HG03432 (cell line): ENCODE results near the gene TRIM63.

ENCODE experiments used
- ATAC-seq: cut with Tn5 transposase; IDR thresholded peaks from one replicate; pipeline ENCODE4 v1.9.1; 2021; ENCODE audit warnings: mild to moderate bottlenecking, moderate library complexity; ENCODE audit not compliant: unreplicated experiment

Gene TRIM63

GRCh38 chr1:26019641-26020315, 47.7 kb downstream of the TRIM63 start:
- ATAC-seq: no peak

DNA sequence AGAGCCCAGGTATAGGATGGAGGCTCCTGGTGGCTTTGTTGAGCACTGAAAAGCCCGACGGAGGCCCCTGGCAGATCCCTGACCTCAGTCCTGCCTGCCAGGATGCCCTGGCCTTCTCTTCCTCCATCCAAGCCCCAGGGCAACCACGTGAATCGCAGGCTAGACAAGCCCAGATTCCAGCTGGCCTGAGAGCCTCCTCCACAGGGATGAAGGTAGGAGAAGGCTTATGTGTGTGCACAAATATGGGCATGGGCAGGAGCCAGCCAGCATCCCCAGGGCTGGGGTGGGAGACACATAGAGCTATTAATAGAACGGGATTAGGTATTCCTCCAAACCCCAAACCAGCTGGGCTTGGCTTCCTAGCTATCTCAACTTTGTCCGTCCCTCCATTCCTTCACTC, 49.8 kb downstream of the TRIM63 start:
- no peak for ATAC-seq

GRCh38 chr1:26016953-26017545, 50.4 kb downstream of the TRIM63 start:
- no peak for ATAC-seq

- ATAC-seq: no peak
Observed at GRCh38 chr1:26016258-26016952, 51.0 kb downstream of the TRIM63 start.

DNA sequence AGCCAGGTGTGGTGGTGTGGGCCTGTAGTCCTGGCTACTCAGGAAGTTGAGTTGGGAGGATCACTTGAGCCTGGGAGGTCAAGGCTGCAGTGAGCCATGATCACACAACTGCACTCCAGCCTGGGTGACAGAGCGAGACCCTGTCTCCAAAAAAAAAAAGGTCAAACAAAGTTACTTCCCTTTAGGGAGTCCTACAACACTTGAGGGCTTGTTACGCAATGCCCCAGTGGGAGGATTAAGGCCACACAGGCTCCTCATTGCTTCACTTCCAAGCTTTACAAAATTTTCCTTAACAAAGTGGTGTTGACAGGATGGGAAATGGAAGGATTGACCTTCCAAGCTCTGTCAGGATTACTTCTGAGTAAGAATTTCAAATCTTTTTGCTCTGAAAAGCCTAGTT, 52.1 kb downstream of the TRIM63 start:
- no peak for ATAC-seq

GRCh38 chr1:26014179-26014578, 53.3 kb downstream of the TRIM63 start:
- no peak for ATAC-seq

DNA sequence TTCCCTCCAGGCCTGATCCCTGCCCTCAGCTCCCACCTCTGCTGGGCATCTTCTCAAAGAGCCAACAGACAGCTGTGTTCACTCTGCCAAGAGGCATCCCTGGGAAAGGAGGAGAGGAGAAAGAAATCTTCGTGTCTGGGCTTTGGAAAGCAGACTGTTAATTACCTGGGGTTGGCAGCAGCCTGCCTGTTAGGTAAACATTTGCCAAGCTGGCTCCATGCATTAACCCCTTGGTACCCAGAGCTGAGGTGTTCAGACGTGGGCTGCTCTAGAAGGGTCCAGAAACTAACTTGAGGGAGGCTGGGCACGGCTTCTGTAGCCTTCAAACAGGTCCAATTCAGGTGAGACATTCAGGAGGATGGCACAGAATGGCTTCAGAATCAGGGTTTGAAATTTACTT, 54.6 kb downstream of the TRIM63 start:
- ATAC-seq: no peak

DNA sequence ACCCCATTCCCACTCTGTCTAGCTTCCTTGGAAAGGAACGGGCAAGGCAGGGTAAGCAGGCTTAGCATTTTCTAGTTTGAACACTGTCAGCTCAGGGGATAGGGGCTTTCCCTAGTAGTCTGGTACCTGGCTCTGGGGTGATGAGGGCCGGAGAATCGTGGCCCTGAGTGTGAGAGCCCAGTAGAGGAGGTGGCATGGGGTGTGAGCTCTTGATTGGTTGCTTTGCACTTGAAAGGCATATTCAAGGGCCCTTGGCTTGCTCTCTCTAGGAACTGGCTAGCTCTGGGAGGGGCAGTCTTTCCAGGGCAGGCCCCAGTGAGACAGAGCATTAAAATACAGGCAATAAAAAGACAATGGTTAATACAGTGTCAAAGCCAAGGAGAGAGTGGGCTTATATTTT, 56.6 kb downstream of the TRIM63 start:
- ATAC-seq: no peak

DNA sequence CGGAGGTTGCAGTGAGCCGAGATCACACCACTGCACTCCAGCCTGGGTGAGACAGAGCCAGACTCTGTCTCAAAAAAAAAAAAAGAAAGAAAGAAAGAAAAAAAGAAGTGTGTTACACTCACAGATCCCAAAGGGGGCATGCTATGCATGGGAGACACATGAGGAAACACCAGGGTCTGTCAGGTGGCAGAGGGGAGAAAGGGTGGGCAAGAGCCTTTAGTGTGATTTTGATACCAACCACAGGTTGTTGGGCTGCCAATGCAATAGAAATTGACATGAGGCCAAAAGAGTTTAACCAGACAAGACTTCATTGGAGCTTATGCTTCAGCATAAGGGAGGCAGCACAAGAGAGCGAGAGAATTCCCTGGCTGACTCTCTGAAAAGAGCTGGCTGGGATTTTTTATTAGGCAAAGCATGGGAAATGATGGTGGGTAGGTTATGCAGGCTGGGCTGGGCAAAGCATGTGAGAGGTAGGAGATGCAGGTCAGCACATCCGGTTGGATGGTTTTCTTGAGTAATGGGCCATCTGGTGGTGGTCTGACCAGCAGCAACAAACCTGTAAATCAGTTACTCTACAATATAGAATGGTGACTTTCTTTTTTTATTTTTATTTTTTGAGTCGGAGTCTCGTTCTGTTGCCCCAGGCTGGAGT, 57.5 kb downstream of the TRIM63 start:
- ATAC-seq: no peak

GRCh38 chr1:26006710-26007109, 60.7 kb downstream of the TRIM63 start:
- no peak for ATAC-seq

DNA sequence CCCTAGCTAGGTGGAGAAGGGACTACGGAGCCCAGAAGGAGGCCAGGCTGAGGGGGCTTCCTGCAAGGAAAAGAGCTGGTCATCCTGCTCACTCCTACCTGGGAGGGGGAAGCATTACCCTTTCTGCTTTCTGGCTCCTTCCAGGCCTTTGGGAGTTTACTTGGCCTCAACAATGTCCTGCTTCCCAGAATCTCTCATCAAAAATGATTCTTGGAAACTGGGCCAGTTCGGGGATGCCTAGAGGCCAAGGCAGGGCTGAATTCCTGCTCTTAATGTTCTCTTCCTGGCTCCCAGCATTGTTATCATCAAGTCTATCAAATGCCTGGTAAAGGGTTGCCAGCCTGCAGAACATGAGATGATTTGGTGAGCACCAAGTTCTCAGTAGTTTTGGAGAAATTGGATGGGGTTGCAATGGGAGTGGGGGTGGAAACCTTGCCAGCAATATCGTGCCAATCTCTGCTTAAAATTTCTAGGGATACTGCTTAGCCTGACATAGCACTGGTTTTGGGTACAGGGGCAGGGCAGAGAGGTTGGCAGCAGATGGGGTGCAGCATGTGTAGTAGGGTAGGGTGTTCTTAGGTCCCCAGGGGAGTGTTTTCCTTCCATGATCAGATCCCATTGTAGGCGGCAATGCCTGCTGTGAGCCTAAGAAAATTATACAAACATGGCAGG, 61.9 kb downstream of the TRIM63 start:
- no peak for ATAC-seq

DNA sequence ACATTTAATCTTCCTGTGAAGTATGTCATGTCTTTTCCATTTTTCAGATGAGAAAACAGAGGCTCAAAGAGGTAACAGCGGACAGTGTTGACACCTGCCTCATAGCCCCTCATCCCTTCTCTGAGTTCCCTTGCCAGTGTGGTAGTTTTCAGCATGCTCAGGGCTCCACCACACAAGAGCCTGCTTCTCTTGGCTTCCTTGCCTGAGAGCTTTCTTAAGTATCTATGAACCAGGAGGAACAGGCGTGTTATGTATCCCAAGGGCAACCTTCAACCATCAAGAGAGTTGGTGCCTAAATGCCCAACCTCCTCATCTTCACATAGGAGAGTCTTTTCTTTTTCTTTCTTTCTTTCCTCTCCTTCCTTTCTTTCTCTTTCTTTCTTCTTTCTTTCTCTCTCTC, 63.7 kb downstream of the TRIM63 start:
- no peak for ATAC-seq

DNA sequence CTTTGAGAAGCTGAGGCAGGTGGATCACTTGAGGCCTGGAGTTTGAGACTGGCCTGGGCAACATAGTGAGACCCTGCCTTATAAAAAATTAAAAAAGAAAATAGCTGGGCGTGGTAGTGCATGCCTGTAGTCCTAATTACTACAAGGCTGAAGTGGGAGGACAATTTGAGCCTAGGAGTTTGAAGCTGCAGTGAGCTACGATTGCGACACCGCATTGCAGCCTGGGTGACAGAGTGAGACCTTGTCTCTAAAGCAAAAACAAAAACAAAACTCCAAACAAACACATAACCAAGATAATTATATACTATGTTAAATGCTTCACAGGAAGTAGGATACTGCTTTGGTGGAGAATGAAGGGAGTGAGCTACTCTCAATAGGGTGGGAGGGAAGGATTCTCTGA, 64.2 kb downstream of the TRIM63 start:
- ATAC-seq: no peak
